ENCODE data around the gene PTPRD. TPM values are rescaled to one million over a fixed set of nuclear protein-coding genes. Genes with fewer than 3 reads are reported as not detected.

Gene PTPRD
- total and polyA plus RNA-seq, 2 donors (not counting 1 experiment from before 2014, with no cell fraction given) = not detected

DNA sequence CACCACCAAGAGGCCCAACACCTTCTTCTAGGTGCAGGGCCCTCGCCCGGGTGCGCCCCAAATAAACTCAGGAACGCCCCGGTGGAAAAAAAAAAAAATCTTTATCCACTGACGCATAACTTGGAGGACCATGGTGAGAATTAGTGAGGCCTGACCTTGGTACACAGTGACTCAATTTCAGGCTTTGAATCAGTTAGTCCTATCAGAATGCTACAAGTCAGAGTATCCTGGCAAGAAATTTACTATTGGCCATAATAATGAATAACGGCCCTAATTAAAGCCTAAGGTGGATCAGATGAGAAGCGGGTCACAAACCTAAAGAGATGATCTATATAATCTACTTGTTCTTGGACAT lies 1899.0 kb downstream of the PTPRD start:
- no peaks in the 10 kb centered on the region for H3K27me3 ChIP-seq (replicated peaks in 1 of 4; ENCODE audit: control extremely low read depth in 1 of 4, control insufficient read depth in 3 of 4, insufficient read depth in 4 of 4, low read length in 3 of 4)
- ATAC-seq (ENCODE audit: low read depth) (no peak), DNase-seq (no peak)
- no peaks in the 10 kb centered on the region for H3K4me1 Mint-ChIP-seq
- no peak overlapping the region for H3K27ac ChIP-seq (ENCODE audit: low read length in 2 of 2)
- ChIA-PET POLR2A (no interaction called here), CTCF (no interaction called here)
- no peak overlapping the region for H2AFZ ChIP-seq (ENCODE audit: insufficient read depth, low read depth, low read length, poor library complexity, severe bottlenecking)
- no peak overlapping the region for H3K27ac Mint-ChIP-seq
- H3K4me3 ChIP-seq (ENCODE audit: control extremely low read depth in 1 of 5, extremely low read depth in 1 of 5, insufficient read depth in 1 of 5, low read depth in 2 of 5, low read length in 4 of 5) = no peak overlapping the region
- H3K9me3 ChIP-seq (ENCODE audit: control extremely low read depth in 1 of 3, control insufficient read depth in 2 of 3, insufficient read depth in 1 of 3, low read length in 2 of 3) = peaks cover 0 to 8% (median 0%) of the 10 kb centered on the region in 3 donors
- WGBS (ENCODE audit: insufficient coverage) = no CpG with 5 or more reads among the region's 8 CpGs
- no peaks in the 10 kb centered on the region for H3K79me2 ChIP-seq (ENCODE audit: control insufficient read depth, insufficient read depth, low read length)
- no peaks in the 10 kb centered on the region for H3K36me3 ChIP-seq (replicated peaks in 1 of 2; ENCODE audit: control extremely low read depth in 1 of 2, control insufficient read depth in 1 of 2, extremely low read depth in 1 of 2, insufficient read depth in 2 of 2, low read length in 1 of 2)
- H3K4me2 ChIP-seq (replicated peaks; ENCODE audit: low read depth, low read length, poor library complexity, severe bottlenecking) = no peak overlapping the region
- no peaks in the 10 kb centered on the region for H3K27me3 Mint-ChIP-seq
- no peaks in the 10 kb centered on the region for H3K4me1 ChIP-seq (ENCODE audit: control insufficient read depth in 2 of 2, insufficient read depth in 2 of 2, low read length in 2 of 2)
- H3K9me3 Mint-ChIP-seq (ENCODE audit: insufficient read depth) = no peaks in the 10 kb centered on the region
- H3K4me3 Mint-ChIP-seq = no peak overlapping the region
- H3K9ac ChIP-seq (ENCODE audit: low read length) = no peak overlapping the region
- intact Hi-C loops (cut with micrococcal nuclease) = no loop called here
- H4K20me1 ChIP-seq (ENCODE audit: control insufficient read depth, insufficient read depth, low read length, poor library complexity, severe bottlenecking) = no peaks in the 10 kb centered on the region
- TF ChIP-seq, protein P1, sequence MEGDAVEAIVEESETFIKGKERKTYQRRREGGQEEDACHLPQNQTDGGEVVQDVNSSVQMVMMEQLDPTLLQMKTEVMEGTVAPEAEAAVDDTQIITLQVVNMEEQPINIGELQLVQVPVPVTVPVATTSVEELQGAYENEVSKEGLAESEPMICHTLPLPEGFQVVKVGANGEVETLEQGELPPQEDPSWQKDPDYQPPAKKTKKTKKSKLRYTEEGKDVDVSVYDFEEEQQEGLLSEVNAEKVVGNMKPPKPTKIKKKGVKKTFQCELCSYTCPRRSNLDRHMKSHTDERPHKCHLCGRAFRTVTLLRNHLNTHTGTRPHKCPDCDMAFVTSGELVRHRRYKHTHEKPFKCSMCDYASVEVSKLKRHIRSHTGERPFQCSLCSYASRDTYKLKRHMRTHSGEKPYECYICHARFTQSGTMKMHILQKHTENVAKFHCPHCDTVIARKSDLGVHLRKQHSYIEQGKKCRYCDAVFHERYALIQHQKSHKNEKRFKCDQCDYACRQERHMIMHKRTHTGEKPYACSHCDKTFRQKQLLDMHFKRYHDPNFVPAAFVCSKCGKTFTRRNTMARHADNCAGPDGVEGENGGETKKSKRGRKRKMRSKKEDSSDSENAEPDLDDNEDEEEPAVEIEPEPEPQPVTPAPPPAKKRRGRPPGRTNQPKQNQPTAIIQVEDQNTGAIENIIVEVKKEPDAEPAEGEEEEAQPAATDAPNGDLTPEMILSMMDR (IDR thresholded peaks at IDR 0.05) = no peak

DNA sequence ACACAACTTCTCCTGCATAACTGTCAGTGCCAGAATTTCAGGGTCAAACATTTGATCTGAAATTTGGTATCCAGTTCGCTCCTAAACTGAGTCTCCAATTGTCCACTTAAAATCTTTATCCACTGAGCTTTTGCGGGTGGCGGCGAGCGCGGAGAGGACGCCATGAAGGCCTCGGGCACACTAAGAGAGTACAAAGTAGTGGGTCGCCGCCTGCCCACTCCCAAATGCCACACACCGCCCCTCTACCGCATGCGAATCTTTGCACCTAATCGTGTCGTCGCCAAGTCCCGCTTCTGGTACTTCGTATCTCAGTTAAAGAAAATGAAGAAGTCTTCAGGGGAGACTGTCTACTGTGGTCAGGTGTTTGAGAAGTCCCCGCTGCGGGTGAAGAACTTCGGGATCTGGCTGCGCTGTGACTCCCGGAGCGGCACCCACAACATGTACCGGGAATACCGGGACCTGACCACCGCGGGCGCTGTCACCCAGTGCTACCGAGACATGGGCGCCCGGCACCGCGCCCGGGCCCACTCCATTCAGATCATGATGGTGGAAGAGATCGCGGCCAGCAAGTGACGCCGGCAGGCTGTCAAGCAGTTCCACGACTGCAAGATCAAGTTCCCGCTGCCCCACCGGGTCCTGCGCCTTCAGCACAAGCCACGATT lies 1899.5 kb downstream of the PTPRD start:
- Histone ChIP-seq H3K9ac (ENCODE audit: low read length) (no peak overlapping the region), H3K27ac (ENCODE audit: low read length in 2 of 2) (no peak overlapping the region), H3K4me2 (replicated peaks; ENCODE audit: low read depth, low read length, poor library complexity, severe bottlenecking) (no peak overlapping the region), H3K4me1 (ENCODE audit: control insufficient read depth in 2 of 2, insufficient read depth in 2 of 2, low read length in 2 of 2) (no peaks in the 10 kb centered on the region), H3K9me3 (ENCODE audit: control extremely low read depth in 1 of 3, control insufficient read depth in 2 of 3, insufficient read depth in 1 of 3, low read length in 2 of 3) (peaks cover 0 to 8% (median 0%) of the 10 kb centered on the region in 3 donors), H2AFZ (ENCODE audit: insufficient read depth, low read depth, low read length, poor library complexity, severe bottlenecking) (no peak overlapping the region), H3K79me2 (ENCODE audit: control insufficient read depth, insufficient read depth, low read length) (no peaks in the 10 kb centered on the region), H4K20me1 (ENCODE audit: control insufficient read depth, insufficient read depth, low read length, poor library complexity, severe bottlenecking) (no peaks in the 10 kb centered on the region), H3K27me3 (replicated peaks in 1 of 4; ENCODE audit: control extremely low read depth in 1 of 4, control insufficient read depth in 3 of 4, insufficient read depth in 4 of 4, low read length in 3 of 4) (no peaks in the 10 kb centered on the region), H3K4me3 (ENCODE audit: control extremely low read depth in 1 of 5, extremely low read depth in 1 of 5, insufficient read depth in 1 of 5, low read depth in 2 of 5, low read length in 4 of 5) (no peak overlapping the region), H3K36me3 (replicated peaks in 1 of 2; ENCODE audit: control extremely low read depth in 1 of 2, control insufficient read depth in 1 of 2, extremely low read depth in 1 of 2, insufficient read depth in 2 of 2, low read length in 1 of 2) (no peaks in the 10 kb centered on the region)
- POLR2A ChIA-PET = no interaction called here
- CTCF ChIA-PET = no interaction called here
- intact Hi-C loops (cut with micrococcal nuclease) = no loop called here
- no peak overlapping the region for H3K4me3 Mint-ChIP-seq
- H3K27ac Mint-ChIP-seq = no peak overlapping the region
- H3K9me3 Mint-ChIP-seq (ENCODE audit: insufficient read depth) = no peaks in the 10 kb centered on the region
- TF ChIP-seq, protein P1 (IDR thresholded peaks at IDR 0.05) = no peak
- TF ChIP-seq EZH2 (IDR thresholded peaks at IDR 0.05; ENCODE audit: borderline replicate concordance, insufficient read depth, low read depth, low read length, poor library complexity, severe bottlenecking) = no peak
- WGBS (ENCODE audit: insufficient coverage) = 98% methylated on average over 42 of the region's 44 CpGs
- no peaks in the 10 kb centered on the region for H3K4me1 Mint-ChIP-seq
- H3K27me3 Mint-ChIP-seq = no peaks in the 10 kb centered on the region
- ATAC-seq (ENCODE audit: low read depth) = no peak
- no peak for DNase-seq

All from B cell (primary cell).